ENCODE data around the gene FKBP8.

- TF ChIP-seq CTCF (optimal IDR thresholded peaks at IDR 0.05 in 1 of 3, IDR thresholded peaks at IDR 0.05 in 1 of 3, conservative IDR thresholded peaks at IDR 0.05 in 1 of 3; ENCODE audit: extremely low read depth in 1 of 3, insufficient read depth in 2 of 3, low read length in 3 of 3): no peak
- no peak for TF ChIP-seq EZH2 (IDR thresholded peaks at IDR 0.05; ENCODE audit: low read length)
Measured at GRCh38 chr19:18507021-18507726, 36.2 kb downstream of the FKBP8 start.

Measured in keratinocyte (primary cell).